Coronary artery (tissue), 2 donors: Measurements from ENCODE around the gene ZNF433.

Source experiments
- DNase-seq: peaks from one replicate; pipeline ENCODE4 v3.0.0-alpha.2; 2017; ENCODE audit warnings: low spot score
- H3K27ac ChIP-seq, 2 donors: fragments of 200-600 bp; sonication (generic); one replicate each; pipeline ENCODE4 v1.5.1; 2016 to 2019
- H3K4me3 ChIP-seq: fragments of 200-600 bp; sonication (generic); 2 replicates; pipeline ENCODE4 v1.5.1; 2016; ENCODE audit warnings: mild to moderate bottlenecking, moderate library complexity
- CTCF ChIP-seq: fragments of 200-600 bp; sonication (generic); IDR thresholded peaks from one replicate; pipeline ENCODE4 v1.5.1; 2019; ENCODE audit warnings: antibody characterized with exemption

The ZNF433 gene

GRCh38 chr19:11986754-11987153, 48.7 kb downstream of the ZNF433 start:
- TF ChIP-seq CTCF, result no peak
- Histone ChIP-seq H3K4me3 (no peak overlapping the region), H3K27ac (no peak overlapping the region)
- DNase-seq, result no peak

- no peak overlapping the region for H3K4me3 ChIP-seq
- no peak for TF ChIP-seq CTCF
- DNase-seq, result no peak
- no peak overlapping the region for H3K27ac ChIP-seq
Observed at GRCh38 chr19:11984986-11985385, 50.5 kb downstream of the ZNF433 start.

- no peak for DNase-seq
- no peak overlapping the region for H3K27ac ChIP-seq
- no peak for TF ChIP-seq CTCF
- H3K4me3 ChIP-seq, result no peak overlapping the region
Observed at GRCh38 chr19:11982526-11982925, 53.0 kb downstream of the ZNF433 start.

GRCh38 chr19:11979527-11979926, 56.0 kb downstream of the ZNF433 start:
- TF ChIP-seq CTCF, result no peak
- no peak overlapping the region for H3K27ac ChIP-seq
- H3K4me3 ChIP-seq, result no peak overlapping the region
- DNase-seq, result no peak

GRCh38 chr19:11978492-11979100, 56.9 kb downstream of the ZNF433 start:
- no peak for TF ChIP-seq CTCF
- no peak for DNase-seq
- Histone ChIP-seq H3K4me3 (no peak overlapping the region), H3K27ac (no peak overlapping the region)

GRCh38 chr19:11973019-11973810, 62.3 kb downstream of the ZNF433 start:
- H3K4me3 ChIP-seq, result no peak overlapping the region
- no peak overlapping the region for H3K27ac ChIP-seq
- TF ChIP-seq CTCF, result no peak
- DNase-seq, result no peak

- Histone ChIP-seq H3K27ac (no peak overlapping the region), H3K4me3 (no peak overlapping the region)
- no peak for DNase-seq
- TF ChIP-seq CTCF, result no peak
Observed at GRCh38 chr19:11971041-11971440, 64.4 kb downstream of the ZNF433 start.
